HK-2 (cell line): ENCODE data around the gene OBSL1.

ENCODE experiments used
- DNase-seq: peaks from one replicate; pipeline ENCODE4 v3.0.0-alpha.2; 2018; ENCODE audit not compliant: unreplicated experiment

The OBSL1 gene

GRCh38 chr2:219513787-219514186, 57.6 kb downstream of the OBSL1 start:
- no peak for DNase-seq

DNA sequence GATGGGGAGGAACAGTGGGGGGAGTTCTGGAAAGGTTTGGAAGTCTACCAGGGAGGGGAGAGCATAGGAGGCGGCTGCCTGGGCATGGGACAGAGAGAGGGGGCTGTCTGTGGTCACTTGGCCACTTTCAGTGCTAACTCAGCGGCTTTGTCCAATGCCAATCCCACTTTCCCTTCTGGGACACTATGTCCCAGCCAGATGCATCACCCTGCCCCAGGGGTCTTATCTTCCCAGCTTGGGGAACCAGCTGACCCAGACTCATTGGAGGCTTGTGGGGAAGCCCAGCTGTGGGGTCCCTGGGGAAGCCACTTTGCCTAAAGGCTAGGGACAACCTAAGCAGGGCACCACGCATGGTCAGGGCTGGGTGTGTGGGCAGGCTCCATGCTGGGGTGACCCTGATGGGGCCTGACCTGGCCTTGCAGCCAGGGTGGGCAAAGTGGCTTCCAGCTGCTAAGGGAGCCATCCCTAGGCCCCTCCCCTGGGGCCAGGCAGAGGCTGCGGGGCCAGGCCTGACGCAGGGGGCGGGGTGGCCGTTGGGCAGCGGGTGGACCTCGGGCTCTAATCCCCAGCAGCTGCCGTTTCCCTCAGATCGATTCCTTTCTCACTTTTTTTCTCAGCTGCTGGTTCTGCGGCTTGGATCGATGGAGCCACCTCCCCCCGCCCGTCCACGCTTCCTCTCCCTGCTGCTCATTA, 58.7 kb downstream of the OBSL1 start:
- no peak for DNase-seq

DNA sequence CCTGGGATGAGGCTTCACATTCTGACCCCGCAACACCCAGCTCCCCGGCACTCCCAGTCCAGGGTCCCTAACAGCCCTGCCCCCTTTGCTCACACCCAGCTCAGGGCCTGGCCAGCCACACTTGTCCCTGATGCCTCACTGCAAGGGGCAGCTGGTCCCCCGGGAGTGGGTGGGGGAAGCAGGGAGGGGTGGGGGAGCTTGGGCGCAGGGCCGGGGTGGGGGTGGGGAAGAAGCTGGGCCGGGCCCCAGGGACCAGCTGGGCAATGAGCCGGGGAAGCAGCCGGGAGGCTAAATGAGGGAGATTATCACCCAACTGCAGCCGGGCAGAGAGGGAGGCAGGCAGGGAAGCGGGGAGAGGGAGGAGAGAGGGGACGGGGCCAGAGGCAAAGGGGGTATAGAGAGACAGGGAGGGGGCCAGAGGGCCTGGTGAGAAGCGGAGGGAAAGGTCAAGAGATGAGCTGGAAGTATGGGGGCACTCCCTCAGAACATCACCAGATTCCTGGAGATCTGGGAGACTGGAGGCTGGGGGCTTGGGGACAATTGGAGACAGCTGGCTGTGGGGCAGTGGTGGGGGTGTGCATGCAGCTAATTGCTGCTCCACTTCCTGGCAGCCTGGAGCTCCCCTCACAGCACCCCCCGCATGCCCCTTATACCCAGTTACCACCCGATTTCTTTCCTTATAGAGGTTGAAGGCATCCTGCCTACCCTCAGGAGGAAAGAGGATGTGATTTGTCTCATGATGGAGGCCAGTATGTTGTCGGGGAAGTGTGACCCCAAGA, 59.6 kb downstream of the OBSL1 start:
- DNase-seq = no peak

- no peak for DNase-seq
These were observed 60.7 kb downstream of the OBSL1 start for GRCh38 chr2:219510512-219511135.

- DNase-seq = peak; percentile 58
These were observed 61.4 kb downstream of the OBSL1 start for GRCh38 chr2:219509780-219510511.

- no peak for DNase-seq
These were observed 62.2 kb downstream of the OBSL1 start for GRCh38 chr2:219508971-219509779.

- DNase-seq = no peak
These were observed 63.0 kb downstream of the OBSL1 start for GRCh38 chr2:219508444-219508734.

DNA sequence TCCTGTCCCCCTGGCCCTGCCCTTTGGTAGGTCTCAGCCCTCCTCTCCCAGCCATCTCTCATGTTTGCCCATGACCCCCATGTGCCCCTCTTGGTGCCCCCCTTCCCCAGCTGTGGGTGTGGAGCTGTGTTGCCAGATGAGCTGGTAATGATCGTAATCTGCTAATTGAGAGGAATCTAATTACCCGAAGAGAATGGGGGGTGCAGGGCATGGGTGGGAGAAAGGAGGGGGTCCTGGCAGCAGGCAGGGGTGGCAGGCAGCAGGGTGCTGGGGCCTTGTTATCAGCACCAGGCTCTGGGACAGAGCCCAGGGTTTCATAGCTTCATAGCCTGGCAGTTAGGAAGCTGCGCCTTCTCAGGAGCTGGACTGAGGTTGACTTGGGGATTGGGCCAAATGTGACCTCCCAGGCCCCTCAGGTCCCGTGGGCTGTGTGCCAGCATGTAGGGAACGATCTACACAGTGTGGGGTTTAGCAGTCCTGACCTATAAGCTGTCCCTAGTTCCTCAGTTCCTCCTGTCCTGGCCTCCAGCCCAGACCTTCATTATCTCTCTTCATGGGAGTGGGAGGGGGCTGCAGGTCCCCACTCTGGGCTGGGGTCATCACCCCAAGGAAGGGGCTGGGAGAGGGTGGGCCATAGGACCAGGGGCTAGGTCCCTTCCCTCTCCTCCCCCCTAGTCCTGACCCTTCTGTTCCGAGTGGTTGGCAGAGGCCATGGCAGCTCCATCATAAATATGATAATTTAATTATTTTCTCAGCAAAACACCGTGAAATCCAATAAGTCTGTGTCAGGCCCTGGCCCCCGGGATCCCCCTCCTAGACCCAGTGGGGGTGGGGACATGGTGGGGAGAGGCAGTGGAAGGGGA, 63.5 kb downstream of the OBSL1 start:
- no peak for DNase-seq

DNA sequence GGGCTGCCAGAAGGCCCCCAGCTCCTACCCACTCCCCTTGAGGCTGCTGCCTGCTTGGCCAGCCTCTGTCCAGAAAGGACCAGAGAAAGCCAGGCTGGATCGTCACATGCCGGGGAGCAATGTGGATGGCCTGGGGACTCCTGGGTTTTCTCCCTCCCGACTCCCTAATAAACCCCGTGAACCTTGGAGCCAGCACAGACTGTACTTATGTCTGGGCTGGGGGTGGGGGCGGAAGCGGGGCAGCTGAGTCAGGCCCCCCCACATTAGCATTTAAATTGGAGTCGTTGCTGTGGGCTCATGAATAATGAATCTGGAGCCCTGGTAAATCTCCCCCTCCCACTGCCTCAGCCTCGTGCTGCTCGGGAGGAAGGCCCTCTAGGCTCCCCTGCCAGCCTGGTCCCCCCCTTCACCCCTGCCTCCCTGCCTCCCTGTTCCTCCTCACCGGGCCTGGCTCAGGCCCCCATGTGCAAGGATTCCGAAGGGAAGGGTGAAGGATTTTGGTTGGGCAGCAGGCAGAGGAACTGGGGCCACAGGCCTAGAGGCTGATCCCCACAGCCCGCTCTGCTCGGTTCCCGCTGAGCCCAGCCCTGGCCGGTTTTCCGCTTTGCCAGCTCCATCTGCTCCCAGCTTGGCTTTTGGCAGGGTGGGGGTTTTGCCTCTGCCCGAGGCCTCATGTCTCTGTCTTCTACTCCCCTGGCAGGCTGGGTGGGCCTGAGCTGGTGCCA, 64.4 kb downstream of the OBSL1 start:
- DNase-seq = no peak

- no peak for DNase-seq
These were observed 65.1 kb downstream of the OBSL1 start for GRCh38 chr2:219506153-219506801.

DNA sequence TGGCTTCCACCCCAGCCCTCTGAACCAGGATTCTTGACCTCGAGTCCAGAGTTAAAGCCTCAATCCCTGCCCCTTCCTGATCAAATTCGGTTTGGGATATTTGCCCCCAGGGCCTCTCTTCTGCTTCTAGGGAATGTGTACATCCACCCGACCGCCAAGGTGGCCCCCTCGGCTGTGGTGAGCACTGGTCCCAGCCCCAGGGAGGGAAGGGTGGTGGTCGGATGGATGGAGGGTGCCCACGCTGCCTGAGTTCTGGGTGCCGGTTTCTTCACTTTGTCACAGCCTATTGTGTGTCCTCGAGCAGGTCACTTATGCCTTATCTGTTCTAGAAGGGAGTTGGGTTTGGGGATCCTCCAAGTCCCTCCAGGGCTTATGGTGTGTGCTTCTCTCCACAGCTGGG, 65.8 kb downstream of the OBSL1 start:
- no peak for DNase-seq

GRCh38 chr2:219502618-219503017, 68.7 kb downstream of the OBSL1 start:
- no peak for DNase-seq

DNA sequence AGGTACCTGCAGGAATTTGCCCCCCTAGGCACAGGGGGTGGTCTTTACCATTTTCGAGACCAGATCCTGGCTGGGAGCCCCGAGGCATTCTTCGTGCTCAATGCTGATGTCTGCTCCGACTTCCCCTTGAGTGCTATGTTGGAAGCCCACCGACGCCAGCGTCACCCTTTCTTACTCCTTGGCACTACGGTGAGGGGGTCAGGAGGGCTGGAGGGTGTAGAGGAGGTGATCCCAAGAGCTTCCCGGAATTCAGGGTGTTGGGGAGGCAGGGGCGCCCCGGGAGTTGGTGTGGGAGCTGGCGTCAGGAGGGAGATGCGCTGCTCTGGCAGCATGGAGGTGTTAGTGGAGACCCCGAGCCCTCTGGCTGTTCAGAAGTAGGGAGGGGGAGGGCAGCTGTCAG, 69.5 kb downstream of the OBSL1 start:
- no peak for DNase-seq
